BJ (cell line): Measurements from ENCODE around the gene STK16. TPM values are rescaled to one million over a fixed set of nuclear protein-coding genes. Genes with fewer than 3 reads are reported as not detected.

Experiments
- CTCF ChIA-PET: fragments of 350-600 bp; formaldehyde crosslinking; extraction: SDS; loops from one replicate; lab custom pipeline; 2021; ENCODE audit warnings: antibody characterized with exemption, inconsistent platforms; lab: Yijun Ruan, JAX
- POLR2A ChIA-PET: fragments of 300-600 bp; sonication (Branson Sonifier 250); formaldehyde crosslinking; extraction: SDS; loops from one replicate; lab custom pipeline; 2021; ENCODE audit warnings: antibody characterized with exemption; lab: Charles Lee
- DNase-seq: peaks from one replicate; pipeline ENCODE4 v3.0.0-alpha.2; 2011; ENCODE audit warnings: low read depth
- H3K27me3 ChIP-seq: 2 replicates; pipeline ENCODE4 v1.6.0; 2011; ENCODE audit warnings: low read length; ENCODE audit not compliant: control insufficient read depth, insufficient read depth
- H3K36me3 ChIP-seq: 2 replicates; pipeline ENCODE4 v1.5.1; 2011; ENCODE audit warnings: low read length; ENCODE audit not compliant: control insufficient read depth, insufficient read depth
- H3K4me3 ChIP-seq: 2 replicates; pipeline ENCODE4 v1.5.1; 2011; ENCODE audit warnings: low read depth, mild to moderate bottlenecking, control low read depth, low read length
- CTCF ChIP-seq: IDR thresholded peaks from 2 replicates; pipeline ENCODE4 v1.5.1; 2011; ENCODE audit warnings: low read depth, mild to moderate bottlenecking, control low read depth, inconsistent platforms, low read length, moderate library complexity; ENCODE audit not compliant: insufficient read depth
- polyA plus RNA-seq: library from polyadenylated mRNA; depleted of rRNA; stranded (reverse); fragments of >200 nt; gene quantifications from 2 replicates; pipeline ENCODE4 v1.2.3, GENCODE V29; 2011

STK16 gene
- polyA plus RNA-seq, 1 experiment = 64.2 TPM

- Histone ChIP-seq H3K36me3 (peaks cover 14% of the 10 kb centered on the region), H3K4me3 (no peak overlapping the region), H3K27me3 (no peaks in the 10 kb centered on the region)
- no peak for TF ChIP-seq CTCF
- ChIA-PET CTCF (interaction anchor here (1.2 to 20.7 kb wide), 3 partner anchors 7 to 65 kb away, joined by 3 to 403 read pairs (median 403); partner anchors contain the start of gene DNAJB2), POLR2A (no interaction called here)
- DNase-seq = no peak
These were observed 42.4 kb downstream of the STK16 start for GRCh38 chr2:219287580-219288265.

- POLR2A ChIA-PET = no interaction called here
- H3K36me3 ChIP-seq = peaks cover 7% of the 10 kb centered on the region
- CTCF ChIA-PET = interaction anchor here (6.9 to 20.7 kb wide), 3 partner anchors 6 to 115 kb away, joined by 90 to 403 read pairs (median 403); partner anchors contain the start of genes CNPPD1, DNAJB2 and SLC23A3
These were observed 43.9 kb downstream of the STK16 start for GRCh38 chr2:219289195-219289536.

DNA sequence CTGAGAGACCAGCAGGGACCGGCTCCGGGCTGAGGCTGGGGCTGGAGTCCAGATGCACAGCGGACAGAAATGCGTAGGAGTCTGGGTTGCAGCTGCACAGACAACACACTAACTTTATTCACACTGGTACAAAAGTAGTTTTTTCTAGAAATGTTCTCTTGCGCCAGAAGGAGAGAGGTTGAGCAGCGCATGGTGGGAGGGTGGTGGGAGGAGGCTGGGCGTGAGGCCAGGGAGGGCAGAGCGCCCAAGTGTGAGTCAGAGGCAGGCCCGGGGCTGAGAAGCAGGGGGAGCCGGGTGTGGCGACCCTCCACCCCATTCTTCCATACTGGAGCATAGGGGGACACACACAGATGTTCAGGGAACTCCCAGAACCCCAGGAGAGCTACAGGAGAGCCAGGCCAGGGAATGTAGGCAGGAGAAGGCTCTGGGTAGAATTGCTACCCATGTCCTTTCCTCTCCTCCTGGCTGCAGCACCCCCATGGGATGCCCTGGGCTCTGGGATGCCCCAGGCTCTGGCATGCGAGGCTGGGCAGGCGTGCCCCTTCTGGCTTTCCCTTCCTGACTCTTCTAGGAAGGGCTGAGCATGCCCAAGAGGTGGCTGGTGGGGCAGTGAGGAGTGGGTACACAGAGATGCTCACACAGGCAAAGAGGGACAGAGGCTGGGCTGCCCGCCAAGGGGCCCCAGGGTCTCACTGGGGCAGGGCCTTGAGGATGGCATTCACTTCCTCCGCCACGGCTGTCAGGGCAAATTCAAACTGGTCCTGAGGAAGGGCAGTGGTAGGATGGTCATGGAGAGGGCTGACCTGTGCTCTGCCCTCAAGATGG is 44.5 kb downstream of the STK16 start:
- no peak for TF ChIP-seq CTCF
- POLR2A ChIA-PET = no interaction called here
- CTCF ChIA-PET = interaction anchor here (0.8 to 20.7 kb wide), 5 partner anchors 6 to 131 kb away, joined by 4 to 403 read pairs (median 105); partner anchors contain the start of genes CNPPD1, DNAJB2, NHEJ1 and SLC23A3
- Histone ChIP-seq H3K27me3 (no peaks in the 10 kb centered on the region), H3K4me3 (no peak overlapping the region), H3K36me3 (peaks cover 5% of the 10 kb centered on the region)
- peak; percentile 74 for DNase-seq

More at GRCh38 chr2:219289195-219289536, 43.9 kb downstream of the STK16 start:
- no peak overlapping the region for H3K4me3 ChIP-seq
- H3K27me3 ChIP-seq = no peaks in the 10 kb centered on the region
- no peak for DNase-seq
- TF ChIP-seq CTCF = no peak

DNA sequence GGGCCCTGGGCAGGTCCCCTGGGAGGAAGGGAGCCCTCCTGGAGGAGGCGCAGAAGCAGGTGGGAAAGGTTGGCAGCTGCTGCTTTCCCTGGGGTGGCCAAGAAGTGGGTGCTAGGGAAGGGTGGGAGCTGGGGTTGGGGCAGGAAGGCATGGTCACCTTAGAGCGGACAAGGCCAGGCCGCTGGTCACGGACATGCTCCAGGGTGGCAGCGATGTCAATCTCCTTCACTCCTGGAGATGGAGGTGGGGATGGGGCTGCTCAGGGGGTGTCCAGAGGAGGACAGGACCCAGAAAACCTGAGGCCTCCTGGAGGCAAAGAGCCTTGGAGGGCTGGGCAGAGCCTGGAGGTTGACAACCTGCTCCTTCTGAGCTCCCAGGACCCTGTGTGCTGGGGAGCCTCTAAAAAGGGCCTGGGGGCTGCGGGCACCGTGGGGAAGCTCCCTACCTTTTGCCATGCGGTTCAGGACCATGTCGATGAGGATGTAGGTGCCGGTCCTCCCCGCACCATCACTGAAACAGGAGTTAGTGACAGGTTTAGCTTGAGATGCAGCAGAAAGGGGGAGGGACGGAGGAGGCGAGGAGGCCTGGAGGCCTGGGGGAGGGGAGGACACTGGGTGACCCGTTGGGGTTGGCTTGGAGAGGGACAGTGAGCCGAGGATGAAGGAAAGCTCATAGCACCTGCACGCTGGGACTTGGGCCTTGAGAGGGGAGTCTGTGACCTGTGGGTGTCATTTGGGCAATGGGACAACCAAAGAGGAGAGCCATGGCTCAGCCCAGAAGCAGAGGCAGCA is 45.3 kb downstream of the STK16 start:
- 0 out of 2 replicates have a peak, but pooled peaks cover 2% of the 10 kb centered on the region for H3K36me3 ChIP-seq
- ChIA-PET CTCF (interaction anchor here (0.6 to 20.7 kb wide), 7 partner anchors 5 to 301 kb away, joined by 3 to 403 read pairs (median 90); partner anchors contain the start of genes CNPPD1, DNAJB2, NHEJ1 and SLC23A3), POLR2A (no interaction called here)
- TF ChIP-seq CTCF = no peak
- no peak overlapping the region for H3K4me3 ChIP-seq
- no peaks in the 10 kb centered on the region for H3K27me3 ChIP-seq
- DNase-seq = no peak
